ENCODE results near the gene CASTOR2.
"Not testable (repeated sequence)": the region's sequence is repeated elsewhere in the genome, so short reads cannot be mapped to it uniquely, and the experiment has no call there.

- TF ChIP-seq POLR2A, CTCF (IDR thresholded peaks at IDR 0.05): not testable (repeated sequence)
Observed at GRCh38 chr7:74953774-74954173, 10.7 kb upstream of the CASTOR2 start.
